Tracheal epithelial cell (primary cell): ENCODE data around the gene ZNF256. TPM values are rescaled to one million over a fixed set of nuclear protein-coding genes. Genes with fewer than 3 reads are reported as not detected.

ENCODE experiments used
- total RNA-seq: library from RNA; depleted of rRNA; stranded (reverse); fragments of >200 nt; gene quantifications from 2 replicates; pipeline ENCODE4 v1.2.1, GENCODE V29; 2014

The ZNF256 gene
- 2.7 and 4.9 TPM in 2 replicates for total RNA-seq

DNA sequence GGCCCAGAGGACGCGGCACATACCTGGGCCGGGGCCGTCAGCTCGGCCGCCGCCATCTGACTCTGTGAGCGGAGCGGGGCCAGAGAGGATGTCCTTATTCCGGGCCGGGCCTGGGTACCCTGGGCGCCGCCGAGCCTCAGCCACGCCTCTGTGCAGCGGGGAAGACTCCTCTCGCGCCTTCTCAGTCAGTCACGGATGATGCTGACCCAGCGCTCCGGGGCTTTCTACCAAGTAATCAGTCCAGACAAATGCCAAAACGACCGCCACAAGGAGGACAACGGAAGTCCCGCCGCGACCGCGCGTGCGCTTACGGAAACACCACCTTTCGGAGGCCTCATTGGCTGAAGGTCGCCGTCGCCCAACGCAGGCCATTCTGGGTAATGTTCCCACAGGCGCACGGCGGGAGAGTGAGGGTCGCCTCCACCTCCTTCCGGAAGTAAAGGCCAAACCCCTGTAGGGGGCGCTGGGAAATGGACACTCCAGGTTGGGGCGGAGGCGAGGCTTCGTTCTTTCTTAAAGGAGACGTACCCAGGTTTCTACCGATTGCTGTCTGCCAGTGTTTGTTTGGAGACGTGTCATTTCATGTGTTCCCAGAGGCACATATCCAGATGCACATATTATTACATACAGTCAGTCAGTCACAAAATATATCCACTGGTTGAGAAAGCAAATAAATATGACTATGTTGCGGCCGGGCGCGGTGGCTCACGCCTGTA, at the start of gene ZNF256:
Gene ZNF256 (minus strand): TSS at position 288 of the 716 bp plus-strand sequence. CDS start 232 bp downstream, at position 56.

DNA sequence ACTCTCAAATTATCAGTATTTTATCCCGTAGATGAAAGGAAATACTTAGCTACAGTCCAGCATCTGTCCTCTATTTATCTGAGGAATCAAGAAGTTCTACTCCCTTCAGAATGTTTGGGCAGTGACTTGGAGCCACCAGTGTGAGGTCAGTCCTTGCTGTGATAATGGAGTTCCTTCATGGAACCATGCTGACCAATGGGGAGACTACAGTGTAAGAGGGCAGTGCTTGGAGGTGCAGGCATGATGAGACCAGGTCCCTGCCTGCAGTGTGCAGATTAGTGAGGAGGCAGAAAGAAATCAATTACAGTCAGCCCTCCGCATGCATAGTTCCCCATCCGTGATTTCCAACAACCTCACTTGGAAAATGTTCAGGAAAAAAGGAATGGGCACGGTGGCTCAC, 26.9 kb upstream of the ZNF256 start, which contains the start of gene C19orf18:
Gene C19orf18 (minus strand): TSS at position 101 of the 400 bp plus-strand sequence. CDS start 102 bp downstream, outside the sequence.

DNA sequence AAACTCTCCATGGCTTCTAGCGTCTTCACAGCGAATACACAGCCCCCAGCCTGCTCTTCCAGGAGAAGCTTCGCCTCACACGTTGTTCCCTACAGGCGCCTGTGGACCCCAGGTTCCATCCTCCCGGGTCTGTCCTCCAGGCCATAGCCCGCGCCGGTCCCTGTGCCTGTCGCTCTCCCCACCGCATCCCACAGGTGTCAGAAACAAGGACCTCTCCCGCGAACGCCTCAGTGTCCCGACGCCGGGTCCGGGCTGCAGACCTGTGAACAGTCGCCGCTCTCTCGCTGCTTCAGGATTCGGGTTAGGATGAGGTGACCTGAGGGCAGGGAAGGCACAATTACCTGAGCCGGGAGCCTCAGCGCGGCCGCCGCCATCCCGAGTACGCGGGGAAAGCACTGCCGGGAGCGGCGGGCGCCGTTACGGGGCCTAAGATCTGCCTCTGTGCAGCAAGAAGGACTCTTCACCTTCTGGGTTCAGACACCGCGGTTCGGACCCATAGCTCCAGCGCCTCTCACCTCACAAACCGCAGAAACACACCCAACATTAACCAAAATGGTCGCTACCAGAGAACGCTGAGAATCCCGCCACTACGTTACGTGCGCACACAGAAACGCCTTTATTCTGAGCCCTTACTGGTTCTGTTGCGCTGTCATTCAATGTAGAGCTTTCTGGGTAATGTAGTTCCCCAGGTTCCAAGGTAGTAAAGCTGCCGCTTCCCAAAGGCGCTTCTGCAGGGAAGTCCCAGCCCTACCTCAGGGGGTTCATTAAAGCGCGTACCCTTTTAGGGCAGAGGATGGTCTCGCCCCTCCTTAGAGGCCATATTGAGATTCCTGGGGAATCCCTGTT, 12.5 kb downstream of the ZNF256 start, which contains the start of gene ZNF418:
Gene ZNF418 (minus strand): TSS at position 583 of the 846 bp plus-strand sequence. CDS start 1,580 bp downstream, outside the sequence.

DNA sequence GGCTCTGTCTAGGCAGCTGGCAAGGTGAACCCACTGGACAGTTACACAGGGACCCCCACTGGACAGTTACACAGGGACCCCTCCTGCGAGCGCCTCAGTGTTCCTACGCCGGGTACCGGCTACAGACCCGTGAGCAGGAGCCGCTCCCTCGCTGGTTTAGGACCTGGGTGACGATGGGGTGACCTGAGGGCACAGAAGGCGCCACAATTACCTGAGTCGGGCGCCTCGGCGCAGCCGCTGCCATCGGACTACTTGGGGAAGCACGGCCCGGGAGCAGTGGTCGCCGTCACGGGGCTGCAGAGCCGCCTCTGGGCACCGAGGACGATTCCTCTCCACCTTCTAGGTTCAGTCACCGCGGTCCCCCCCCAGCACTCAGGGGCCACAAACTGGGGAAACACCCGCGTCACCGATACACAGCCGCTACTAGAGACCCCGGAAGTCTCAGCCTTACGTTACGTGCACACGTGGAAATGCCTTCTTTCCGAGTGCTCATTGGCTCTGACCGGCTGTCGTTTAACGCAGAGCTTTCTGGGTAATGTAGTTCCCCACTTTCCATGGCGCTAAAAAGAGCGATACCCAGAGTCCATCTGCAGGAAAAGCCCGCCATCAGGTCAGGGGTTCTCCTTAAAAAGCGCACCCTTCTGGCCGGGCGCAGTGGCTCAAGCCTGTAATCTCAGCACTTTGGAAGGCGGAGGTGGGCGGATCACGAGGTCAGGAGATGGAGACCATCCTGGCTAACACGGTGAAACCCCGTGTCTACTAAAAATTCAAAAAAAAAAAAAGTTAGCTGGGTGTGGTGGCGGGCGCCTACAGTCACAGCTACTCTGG, 31.1 kb downstream of the ZNF256 start, which contains the start of gene ZNF417:
Gene ZNF417 (minus strand): TSS at position 425 of the 828 bp plus-strand sequence. CDS start 181 bp downstream, at position 244.

Other genes starting within 250 kb of the ZNF256 start
- 0.64 and 1.4 TPM in 2 replicates for gene ZNF154, start 238.5 kb downstream of the ZNF256 start, total RNA-seq
- 4.1 and 4.3 TPM in 2 replicates for gene ZNF671, start 220.1 kb downstream of the ZNF256 start, total RNA-seq
- gene ZNF776, start 200.9 kb downstream of the ZNF256 start, total RNA-seq, result 8.7 TPM in 2 replicates
- 12.6 and 15.7 TPM in 2 replicates for gene ZNF586, start 178.0 kb downstream of the ZNF256 start, total RNA-seq
- gene ZNF552, start 132.8 kb downstream of the ZNF256 start, total RNA-seq, result 4.3 and 6.7 TPM in 2 replicates
- 23.4 and 26.0 TPM in 2 replicates for gene ZNF587B, start 117.4 kb downstream of the ZNF256 start, total RNA-seq
- 12.1 and 14.7 TPM in 2 replicates for gene ZNF587, start 97.8 kb downstream of the ZNF256 start, total RNA-seq
- gene ZNF814, start 58.7 kb downstream of the ZNF256 start, total RNA-seq, result 4.3 and 4.9 TPM in 2 replicates
- 8.3 and 9.9 TPM in 2 replicates for gene ZNF417, start 31.1 kb downstream of the ZNF256 start, total RNA-seq
- gene ZNF418, start 12.3 kb downstream of the ZNF256 start, total RNA-seq, result 4.9 and 5.1 TPM in 2 replicates
- not detected in 2 replicates for gene C19orf18, start 26.8 kb upstream of the ZNF256 start, total RNA-seq
- gene ZNF606, start 55.1 kb upstream of the ZNF256 start, total RNA-seq, result 13.9 and 14.7 TPM in 2 replicates
- gene ZSCAN1, start 86.3 kb upstream of the ZNF256 start, total RNA-seq, result under 0.01 TPM in 1 of 2 replicates, not detected in the other
- gene ZNF135, start 111.6 kb upstream of the ZNF256 start, total RNA-seq, result 1.5 and 1.7 TPM in 2 replicates
- 44.1 and 55.2 TPM in 2 replicates for gene ZSCAN18, start 150.5 kb upstream of the ZNF256 start, total RNA-seq
- gene ZNF329, start 203.1 kb upstream of the ZNF256 start, total RNA-seq, result 10.1 and 13.6 TPM in 2 replicates
- gene ZNF274, start 235.4 kb upstream of the ZNF256 start, total RNA-seq, result 25.8 and 30.3 TPM in 2 replicates